Activated T-cell treated with anti-CD3 and anti-CD28 coated beads, Interleukin-2, amount 50 U/mL, for 24 hours (primary cell): ENCODE results near the gene TGFBI.

Source experiments
- DNase-seq: peaks from one replicate; pipeline ENCODE4 v3.0.0-alpha.2; 2020
- H3K27ac Mint-ChIP-seq: 2 replicates; pipeline ENCODE4 v1.8.0; 2020; ENCODE audit warnings: mild to moderate bottlenecking, mixed read lengths
- H3K27me3 Mint-ChIP-seq: 2 replicates; pipeline ENCODE4 v1.8.0; 2020; ENCODE audit warnings: mixed read lengths
- H3K36me3 Mint-ChIP-seq: 2 replicates; pipeline ENCODE4 v1.8.0; 2020; ENCODE audit warnings: low read depth, mixed read lengths
- H3K4me1 Mint-ChIP-seq: 2 replicates; pipeline ENCODE4 v1.8.0; 2020; ENCODE audit warnings: low read depth, mixed read lengths
- H3K4me3 Mint-ChIP-seq: 2 replicates; pipeline ENCODE4 v1.8.0; 2020; ENCODE audit warnings: mild to moderate bottlenecking, moderate library complexity, mixed read lengths
- H3K9me3 Mint-ChIP-seq: 2 replicates; pipeline ENCODE4 v1.8.0; 2020; ENCODE audit warnings: mixed read lengths

The TGFBI gene

GRCh38 chr5:136086783-136087566 lies 58.2 kb downstream of the TGFBI start:
- no peaks in the 10 kb centered on the region for H3K27me3 Mint-ChIP-seq
- H3K4me3 Mint-ChIP-seq, result no peak overlapping the region
- DNase-seq, result no peak
- H3K36me3 Mint-ChIP-seq, result no peaks in the 10 kb centered on the region
- no peaks in the 10 kb centered on the region for H3K9me3 Mint-ChIP-seq
- H3K4me1 Mint-ChIP-seq, result no peaks in the 10 kb centered on the region
- no peak overlapping the region for H3K27ac Mint-ChIP-seq

GRCh38 chr5:136087961-136088871 lies 59.4 kb downstream of the TGFBI start:
- Mint-ChIP-seq H3K4me1 (no peaks in the 10 kb centered on the region), H3K27me3 (no peaks in the 10 kb centered on the region), H3K9me3 (no peaks in the 10 kb centered on the region), H3K4me3 (no peak overlapping the region), H3K27ac (no peak overlapping the region), H3K36me3 (no peaks in the 10 kb centered on the region)
- no peak for DNase-seq

DNA sequence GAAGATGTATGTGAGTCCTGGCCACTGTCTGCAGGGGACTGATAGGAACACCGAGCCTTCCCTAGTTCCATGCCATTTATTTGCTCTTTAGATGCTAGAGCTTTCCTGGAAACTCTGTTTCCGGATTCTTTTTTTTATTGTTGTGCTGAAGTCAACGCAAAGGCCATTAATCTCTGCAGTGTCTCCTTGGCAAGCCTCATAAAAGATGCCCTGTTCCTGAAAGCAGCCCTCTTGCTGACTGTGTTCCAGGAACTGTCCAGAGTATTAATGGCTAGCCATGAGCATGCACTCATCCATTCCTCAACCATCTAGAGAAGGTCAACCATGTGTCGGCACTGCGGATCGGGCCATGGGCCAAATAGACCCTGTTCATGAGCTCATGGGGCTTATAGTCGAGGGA lies 61.0 kb downstream of the TGFBI start:
- Mint-ChIP-seq H3K9me3 (no peaks in the 10 kb centered on the region), H3K36me3 (no peaks in the 10 kb centered on the region), H3K27me3 (peaks cover 5% of the 10 kb centered on the region), H3K27ac (no peak overlapping the region), H3K4me1 (no peaks in the 10 kb centered on the region), H3K4me3 (no peak overlapping the region)
- no peak for DNase-seq

GRCh38 chr5:136090319-136090718 lies 61.5 kb downstream of the TGFBI start:
- peaks cover 10% of the 10 kb centered on the region for H3K27me3 Mint-ChIP-seq
- no peak overlapping the region for H3K27ac Mint-ChIP-seq
- no peak overlapping the region for H3K4me3 Mint-ChIP-seq
- H3K4me1 Mint-ChIP-seq, result no peaks in the 10 kb centered on the region
- H3K36me3 Mint-ChIP-seq, result no peaks in the 10 kb centered on the region
- DNase-seq, result no peak
- H3K9me3 Mint-ChIP-seq, result no peaks in the 10 kb centered on the region

DNA sequence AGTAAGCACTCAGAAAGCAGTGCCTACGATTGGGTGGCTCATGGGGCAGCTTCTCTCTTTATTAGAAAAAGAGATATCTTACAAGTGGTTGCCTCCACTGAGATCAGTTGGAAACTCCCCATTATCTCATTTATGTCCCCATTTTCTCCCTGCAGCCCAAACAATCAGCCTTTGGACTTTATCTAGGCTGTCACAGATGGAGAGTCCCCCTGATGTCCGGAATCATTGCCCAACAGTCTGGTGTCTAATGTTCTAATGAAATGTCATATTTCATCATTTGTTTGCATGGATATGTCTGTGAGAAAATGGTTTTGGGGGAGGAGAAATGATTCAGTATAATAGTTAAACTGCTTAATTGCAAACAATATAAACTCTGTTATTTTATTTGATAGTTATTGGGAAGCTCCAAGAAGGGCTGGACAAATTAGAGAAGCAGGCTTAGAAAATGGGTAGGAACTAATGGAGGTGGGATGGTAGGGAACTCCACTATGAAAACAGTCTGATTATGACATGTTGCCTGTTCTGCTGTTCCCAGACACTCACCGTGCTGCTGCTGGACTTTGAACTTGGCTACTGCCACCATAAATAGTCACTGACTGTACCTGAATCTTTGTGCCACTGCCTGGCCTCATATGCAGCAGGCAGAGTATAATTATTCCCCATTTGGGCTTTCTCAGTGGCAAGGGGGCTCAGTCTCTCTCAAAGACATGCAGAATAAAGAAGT lies 65.6 kb downstream of the TGFBI start:
- no peaks in the 10 kb centered on the region for H3K36me3 Mint-ChIP-seq
- peaks cover 17% of the 10 kb centered on the region for H3K27me3 Mint-ChIP-seq
- no peaks in the 10 kb centered on the region for H3K9me3 Mint-ChIP-seq
- H3K4me3 Mint-ChIP-seq, result no peak overlapping the region
- no peak overlapping the region for H3K27ac Mint-ChIP-seq
- no peaks in the 10 kb centered on the region for H3K4me1 Mint-ChIP-seq
- DNase-seq, result no peak

DNA sequence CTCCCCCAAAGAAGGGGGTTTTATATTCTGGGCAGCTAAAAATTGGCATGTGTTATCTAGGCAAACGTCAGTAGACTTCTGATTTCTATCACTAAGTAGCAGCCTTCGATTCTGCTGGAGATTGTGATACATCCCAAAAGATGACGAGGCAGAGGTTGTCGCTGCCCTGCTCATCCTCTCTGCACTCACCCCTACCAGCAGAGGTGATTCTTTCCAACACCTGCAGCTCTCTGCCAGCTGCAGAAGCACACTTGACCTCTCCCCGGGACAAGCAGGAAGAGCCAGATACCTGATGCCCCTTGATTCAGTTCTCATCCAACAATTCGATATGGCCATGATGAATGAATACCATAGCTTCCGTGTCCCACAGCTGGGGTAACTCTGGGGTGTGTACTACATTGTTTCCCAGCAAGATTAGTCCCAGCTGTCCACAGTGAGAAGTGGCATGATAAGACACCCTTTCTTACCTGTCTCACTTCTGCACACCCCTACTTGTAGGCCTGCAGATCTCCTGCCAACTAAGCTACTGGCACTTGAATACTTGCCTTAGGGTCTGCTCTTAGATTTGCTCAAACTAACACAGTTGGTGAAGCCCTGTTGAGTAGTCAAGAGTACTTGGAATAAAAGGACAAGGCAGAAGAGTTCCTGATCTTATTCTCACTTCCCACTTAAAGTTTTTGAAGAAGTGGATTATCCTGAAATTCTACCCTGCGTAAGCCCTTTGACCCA lies 66.3 kb downstream of the TGFBI start:
- Mint-ChIP-seq H3K4me3 (no peak overlapping the region), H3K27me3 (peaks cover 17% of the 10 kb centered on the region), H3K9me3 (no peaks in the 10 kb centered on the region), H3K4me1 (no peaks in the 10 kb centered on the region), H3K36me3 (no peaks in the 10 kb centered on the region), H3K27ac (no peak overlapping the region)
- no peak for DNase-seq

DNA sequence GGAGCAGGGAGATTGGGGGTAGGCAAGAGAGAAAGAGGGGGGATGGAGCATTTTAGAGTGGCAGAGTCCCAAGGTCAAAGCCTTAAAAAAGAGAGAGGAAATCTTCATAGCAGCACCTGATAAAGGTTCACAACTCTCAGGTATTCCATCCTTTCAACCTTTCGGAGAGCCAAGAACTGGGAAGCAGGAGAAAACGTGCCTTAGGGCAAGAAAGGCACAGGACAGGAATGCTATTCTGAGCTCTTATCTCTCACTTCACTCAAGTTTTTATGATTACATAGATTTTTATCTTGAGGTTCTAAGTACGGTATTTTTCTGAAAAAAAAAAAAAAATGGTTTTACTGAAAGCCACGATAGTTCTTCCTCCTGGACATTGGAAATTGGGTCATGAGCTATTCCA lies 69.4 kb downstream of the TGFBI start:
- Mint-ChIP-seq H3K27ac (no peak overlapping the region), H3K27me3 (peaks cover 17% of the 10 kb centered on the region), H3K4me3 (no peak overlapping the region), H3K4me1 (no peaks in the 10 kb centered on the region), H3K9me3 (no peaks in the 10 kb centered on the region), H3K36me3 (no peaks in the 10 kb centered on the region)
- DNase-seq, result no peak

- Mint-ChIP-seq H3K4me3 (no peak overlapping the region), H3K9me3 (no peaks in the 10 kb centered on the region), H3K4me1 (no peaks in the 10 kb centered on the region), H3K27me3 (peaks cover 11% of the 10 kb centered on the region), H3K36me3 (no peaks in the 10 kb centered on the region), H3K27ac (no peak overlapping the region)
- DNase-seq, result no peak
These were observed 71.1 kb downstream of the TGFBI start for GRCh38 chr5:136099870-136100269.

- Mint-ChIP-seq H3K4me3 (no peak overlapping the region), H3K4me1 (no peaks in the 10 kb centered on the region), H3K36me3 (no peaks in the 10 kb centered on the region), H3K27me3 (no peaks in the 10 kb centered on the region), H3K27ac (no peak overlapping the region), H3K9me3 (no peaks in the 10 kb centered on the region)
- DNase-seq, result no peak
These were observed 73.1 kb downstream of the TGFBI start for GRCh38 chr5:136101884-136102283.

GRCh38 chr5:136103118-136103517 lies 74.3 kb downstream of the TGFBI start:
- Mint-ChIP-seq H3K27ac (no peak overlapping the region), H3K4me1 (no peaks in the 10 kb centered on the region), H3K36me3 (no peaks in the 10 kb centered on the region), H3K9me3 (no peaks in the 10 kb centered on the region), H3K27me3 (no peaks in the 10 kb centered on the region), H3K4me3 (no peak overlapping the region)
- DNase-seq, result no peak

DNA sequence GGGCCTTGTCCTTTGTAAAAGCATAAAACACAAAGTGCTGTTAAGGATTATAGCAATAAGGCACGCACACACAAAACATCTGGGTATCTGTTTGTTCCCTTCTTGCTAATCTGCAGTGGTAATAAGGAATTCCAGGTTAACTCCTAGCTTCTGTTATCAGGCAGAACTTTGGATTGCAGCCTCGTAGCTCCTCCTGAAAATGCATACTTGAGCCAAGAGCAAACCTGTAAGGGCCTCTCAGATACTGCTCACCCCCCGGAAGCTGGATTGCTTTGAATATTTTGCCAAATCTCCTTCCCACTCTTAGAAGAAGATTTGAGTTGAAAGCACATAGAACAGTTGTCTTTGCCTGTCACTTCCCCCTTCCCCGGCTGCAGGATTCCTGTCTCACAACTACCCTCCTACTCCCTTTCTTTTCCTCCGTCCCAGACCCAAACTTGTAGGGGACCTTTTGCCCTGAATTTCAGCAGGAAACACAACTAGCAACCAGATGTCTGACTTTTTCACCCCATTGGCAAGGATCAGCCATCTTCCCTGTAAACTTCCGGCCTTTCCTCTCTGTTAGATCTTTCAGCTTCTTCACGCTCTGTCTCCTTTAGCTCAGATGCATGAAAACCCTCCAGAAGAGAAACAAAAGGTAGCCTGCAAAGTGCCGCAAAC lies 75.6 kb downstream of the TGFBI start:
- H3K9me3 Mint-ChIP-seq, result no peaks in the 10 kb centered on the region
- H3K27ac Mint-ChIP-seq, result no peak overlapping the region
- DNase-seq, result no peak
- no peaks in the 10 kb centered on the region for H3K4me1 Mint-ChIP-seq
- H3K36me3 Mint-ChIP-seq, result no peaks in the 10 kb centered on the region
- H3K27me3 Mint-ChIP-seq, result no peaks in the 10 kb centered on the region
- no peak overlapping the region for H3K4me3 Mint-ChIP-seq

DNA sequence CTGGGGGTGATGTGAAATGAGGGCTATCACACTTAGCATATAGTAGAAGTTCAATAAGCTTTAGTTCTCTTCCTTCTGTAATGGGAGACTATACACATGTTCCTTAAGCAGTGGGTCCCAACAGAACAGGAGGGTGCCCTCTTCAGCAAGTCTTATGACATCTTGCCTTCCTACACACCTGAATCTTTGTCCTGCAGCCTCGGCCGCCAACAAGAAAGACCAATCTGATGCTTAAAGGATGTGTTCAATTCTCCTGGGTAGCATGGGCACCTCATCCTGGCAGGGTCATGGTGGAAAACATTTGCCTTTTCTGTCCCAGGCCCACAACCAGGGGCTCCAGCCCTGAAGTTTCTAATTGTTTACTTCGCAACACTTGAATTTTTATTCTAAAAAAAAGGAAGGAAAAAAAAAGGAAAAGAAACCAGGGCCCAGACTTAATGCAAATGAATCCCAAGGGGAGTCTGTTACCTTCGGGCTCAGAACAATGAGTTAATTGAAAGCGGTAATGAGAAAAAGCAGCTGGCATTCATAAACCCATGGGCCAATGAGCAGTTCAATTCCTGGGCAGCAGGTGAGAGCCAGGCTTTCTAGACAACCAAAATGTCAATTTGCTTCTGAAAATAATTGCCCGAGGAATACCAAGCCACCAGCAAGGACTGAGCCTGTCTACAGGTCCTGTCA lies 77.7 kb downstream of the TGFBI start:
- DNase-seq, result no peak
- H3K9me3 Mint-ChIP-seq, result no peaks in the 10 kb centered on the region
- H3K36me3 Mint-ChIP-seq, result no peaks in the 10 kb centered on the region
- H3K4me3 Mint-ChIP-seq, result no peak overlapping the region
- H3K27me3 Mint-ChIP-seq, result no peaks in the 10 kb centered on the region
- H3K27ac Mint-ChIP-seq, result no peak overlapping the region
- H3K4me1 Mint-ChIP-seq, result peaks cover 1% of the 10 kb centered on the region

- Mint-ChIP-seq H3K27ac (no peak overlapping the region), H3K4me3 (no peak overlapping the region), H3K9me3 (no peaks in the 10 kb centered on the region), H3K4me1 (peaks cover 1% of the 10 kb centered on the region), H3K27me3 (no peaks in the 10 kb centered on the region), H3K36me3 (no peaks in the 10 kb centered on the region)
- no peak for DNase-seq
These were observed 79.4 kb downstream of the TGFBI start for GRCh38 chr5:136108180-136108611.
